IMR-90 (cell line): ENCODE data around the gene FOXN3. TPM values are rescaled to one million over a fixed set of nuclear protein-coding genes. Genes with fewer than 3 reads are reported as not detected.

Experiments
- ATAC-seq: fragments of 200-7000 bp; cut with Tn5 transposase; 2 replicates; pipeline ENCODE4 v1.9.1; 2020; ENCODE audit warnings: low read depth, mild to moderate bottlenecking, moderate library complexity
- BruUV-seq: library from RNA; stranded (reverse); fragments of 400-500 nt; replicated peaks from 2 replicates; lab custom pipeline; 2021; lab: Mats Ljungman, UMichigan
- CTCF ChIA-PET: fragments of 300-600 bp; formaldehyde crosslinking; extraction: SDS; loops from one replicate; lab custom pipeline; 2021; ENCODE audit warnings: antibody characterized with exemption; lab: Yijun Ruan, JAX
- POLR2A ChIA-PET: fragments of 300-600 bp; sonication (Branson Sonifier 250); formaldehyde crosslinking; loops from one replicate; lab custom pipeline; 2022; ENCODE audit warnings: antibody characterized with exemption; ENCODE audit not compliant: unreplicated experiment; lab: Charles Lee
- DNase-seq: peaks from one replicate; pipeline ENCODE4 v3.0.0; 2013
- H2AFZ ChIP-seq: replicated peaks from 2 replicates; pipeline ENCODE3; 2013; ENCODE audit warnings: low read length, mild to moderate bottlenecking; ENCODE audit not compliant: poor library complexity
- H2AK5ac ChIP-seq: 2 replicates; pipeline ENCODE4 v1.6.1; 2013; ENCODE audit warnings: low read depth, low read length, inconsistent platforms
- H2AK9ac ChIP-seq: replicated peaks from 2 replicates; pipeline ENCODE3; 2013; ENCODE audit warnings: mild to moderate bottlenecking, low read depth, low read length, moderate library complexity; ENCODE audit not compliant: poor library complexity
- H2BK120ac ChIP-seq: 2 replicates; pipeline ENCODE4 v1.6.1; 2013; ENCODE audit warnings: low read depth, low read length, inconsistent platforms
- H2BK15ac ChIP-seq: 3 replicates; pipeline ENCODE4 v1.6.1; 2013; ENCODE audit warnings: low read depth, low read length, inconsistent platforms
- H2BK20ac ChIP-seq: 2 replicates; pipeline ENCODE4 v1.6.1; 2013; ENCODE audit warnings: low read depth, mild to moderate bottlenecking, inconsistent platforms, low read length, moderate library complexity
- H2BK5ac ChIP-seq: 2 replicates; pipeline ENCODE4 v1.6.1; 2013; ENCODE audit warnings: mild to moderate bottlenecking, low read depth, low read length, inconsistent platforms; ENCODE audit not compliant: poor library complexity, severe bottlenecking
- H3K14ac ChIP-seq: replicated peaks from 2 replicates; pipeline ENCODE4 v1.6.1; 2013; ENCODE audit warnings: low read depth, low read length, inconsistent platforms
- H3K18ac ChIP-seq: 2 replicates; pipeline ENCODE4 v1.6.1; 2013; ENCODE audit warnings: low read depth, low read length, control low read depth
- H3K23ac ChIP-seq: 2 replicates; pipeline ENCODE4 v1.6.1; 2013; ENCODE audit warnings: low read depth, low read length, inconsistent platforms
- H3K27ac ChIP-seq: 2 replicates; pipeline ENCODE4 v1.5.1; 2013; ENCODE audit warnings: mild to moderate bottlenecking, control low read depth, low read length; ENCODE audit not compliant: insufficient read depth
- H3K27me3 ChIP-seq: 2 replicates; pipeline ENCODE4 v1.6.1; 2013; ENCODE audit warnings: low read length; ENCODE audit not compliant: control insufficient read depth, insufficient read depth
- H3K36me3 ChIP-seq: 2 replicates; pipeline ENCODE4 v1.6.1; 2013; ENCODE audit warnings: low read length, mixed read lengths; ENCODE audit not compliant: control insufficient read depth, insufficient read depth
- H3K4ac ChIP-seq: 2 replicates; pipeline ENCODE4 v1.6.1; 2013; ENCODE audit warnings: low read depth, low read length, inconsistent platforms
- H3K4me1 ChIP-seq: 2 replicates; pipeline ENCODE4 v1.6.1; 2013; ENCODE audit warnings: low read length, mixed read lengths; ENCODE audit not compliant: control insufficient read depth, insufficient read depth
- H3K4me2 ChIP-seq: 2 replicates; pipeline ENCODE4 v1.6.1; 2013; ENCODE audit warnings: low read depth, mild to moderate bottlenecking, control low read depth, low read length, moderate library complexity
- H3K4me3 ChIP-seq: 2 replicates; pipeline ENCODE4 v1.5.1; 2013; ENCODE audit warnings: low read depth, mild to moderate bottlenecking, control low read depth, low read length, moderate library complexity; ENCODE audit not compliant: insufficient read depth
- H3K56ac ChIP-seq: 2 replicates; pipeline ENCODE4 v1.6.1; 2013; ENCODE audit warnings: low read length, inconsistent platforms; ENCODE audit not compliant: insufficient read depth; ENCODE audit errors: extremely low read depth
- H3K79me1 ChIP-seq, 2 experiments: 2 replicates each; pipeline ENCODE4 v1.6.1; 2013; ENCODE audit warnings: low read length in 2 of 2, inconsistent platforms in 1 of 2, low read depth in 1 of 2
- H3K9ac ChIP-seq: 2 replicates; pipeline ENCODE4 v1.6.1; 2013; ENCODE audit warnings: low read depth, low read length, control low read depth
- H3K9me1 ChIP-seq: 2 replicates; pipeline ENCODE4 v1.6.1; 2013; ENCODE audit warnings: low read length, inconsistent platforms; ENCODE audit not compliant: insufficient read depth
- H3K9me3 ChIP-seq: 2 replicates; pipeline ENCODE4 v1.6.1; 2013; ENCODE audit warnings: low read length; ENCODE audit not compliant: control insufficient read depth, insufficient read depth
- H4K20me1 ChIP-seq: 2 replicates; pipeline ENCODE4 v1.6.1; 2013; ENCODE audit warnings: low read length, inconsistent platforms; ENCODE audit not compliant: insufficient read depth
- H4K5ac ChIP-seq: 2 replicates; pipeline ENCODE4 v1.6.1; 2013; ENCODE audit warnings: mild to moderate bottlenecking, low read depth, low read length, control low read depth
- H4K8ac ChIP-seq, 2 experiments: 2 replicates each; pipeline ENCODE4 v1.6.1; 2013; ENCODE audit warnings: low read depth in 2 of 2, low read length in 2 of 2, control low read depth in 1 of 2, inconsistent platforms in 1 of 2
- H4K91ac ChIP-seq: 2 replicates; pipeline ENCODE4 v1.6.1; 2013; ENCODE audit warnings: low read depth, low read length, inconsistent platforms; ENCODE audit not compliant: insufficient read depth
- CEBPB ChIP-seq: IDR thresholded peaks from 2 replicates; pipeline ENCODE4 v1.6.1; 2012; ENCODE audit warnings: low read depth, low read length, improper control_type of control experiment
- CHD1 ChIP-seq: IDR thresholded peaks from 2 replicates; pipeline ENCODE4 v1.6.1; 2012; ENCODE audit warnings: low read depth, low read length, improper control_type of control experiment
- MAZ ChIP-seq: IDR thresholded peaks from 2 replicates; pipeline ENCODE4 v1.6.1; 2012; ENCODE audit warnings: low read depth, mild to moderate bottlenecking, low read length, improper control_type of control experiment, moderate library complexity, borderline replicate concordance
- POLR2A ChIP-seq: IDR thresholded peaks from 2 replicates; pipeline ENCODE4 v1.6.1; 2012; ENCODE audit warnings: mild to moderate bottlenecking, low read depth, low read length
- RAD21 ChIP-seq: IDR thresholded peaks from 2 replicates; pipeline ENCODE4 v1.6.1; 2012; ENCODE audit warnings: low read length, improper control_type of control experiment
- RFX5 ChIP-seq: IDR thresholded peaks from 2 replicates; pipeline ENCODE4 v1.8.0; 2012; ENCODE audit warnings: low read depth, mild to moderate bottlenecking, low read length, moderate library complexity
- SMC3 ChIP-seq: fragments of 150-350 bp; IDR thresholded peaks from 2 replicates; pipeline ENCODE4 v1.6.1; 2016; ENCODE audit warnings: low read depth, mild to moderate bottlenecking, antibody characterized with exemption, low read length, moderate library complexity
- WGBS, 2 experiments: methylation state at CpG; one replicate each; pipeline versions ENCODE4 v1.1.5 to v1.1.7; 2013; ENCODE audit warnings: missing lambda C conversion rate in 2 of 2; ENCODE audit not compliant: insufficient read length in 1 of 2; ENCODE audit errors: extremely low coverage in 2 of 2; 5-methylcytosine and 5-hydroxymethylcytosine counted together
- dilution Hi-C: fragments of 300-500 bp; cut with HindIII; formaldehyde crosslinking; loops from one replicate; pipeline ENCODE4 v1.14.3; 2018; ENCODE audit warnings: low sequenced_read_pairs; ENCODE audit not compliant: unreplicated experiment
- in situ Hi-C: fragments of 300-500 bp; cut with MboI; formaldehyde crosslinking; loops from 3 replicates; pipeline ENCODE4 v1.14.3; 2019; ENCODE audit warnings: low sequenced_read_pairs, inconsistent platforms, mixed read lengths
- intact Hi-C: fragments of 100-400 bp; cut with micrococcal nuclease; formaldehyde crosslinking; loops from 2 replicates; pipeline ENCODE4 v1.10.0; 2022
- polyA plus RNA-seq, 3 experiments: library from polyadenylated mRNA; depleted of rRNA; stranded (reverse); fragments of >200 nt; gene quantifications; 2 replicates each; pipeline ENCODE4 v1.2.3, GENCODE V29; 2012; ENCODE audit warnings: low replicate concordance in 1 of 3
- total RNA-seq: library from RNA; depleted of rRNA; stranded (reverse); fragments of >200 nt; gene quantifications from 2 replicates; pipeline ENCODE4 v1.2.3, GENCODE V29; 2012

Gene FOXN3
- total and polyA plus RNA-seq, 2 of the 4 experiments (the other 2 are of a cell fraction), result 22.6 to 33.7 TPM

DNA sequence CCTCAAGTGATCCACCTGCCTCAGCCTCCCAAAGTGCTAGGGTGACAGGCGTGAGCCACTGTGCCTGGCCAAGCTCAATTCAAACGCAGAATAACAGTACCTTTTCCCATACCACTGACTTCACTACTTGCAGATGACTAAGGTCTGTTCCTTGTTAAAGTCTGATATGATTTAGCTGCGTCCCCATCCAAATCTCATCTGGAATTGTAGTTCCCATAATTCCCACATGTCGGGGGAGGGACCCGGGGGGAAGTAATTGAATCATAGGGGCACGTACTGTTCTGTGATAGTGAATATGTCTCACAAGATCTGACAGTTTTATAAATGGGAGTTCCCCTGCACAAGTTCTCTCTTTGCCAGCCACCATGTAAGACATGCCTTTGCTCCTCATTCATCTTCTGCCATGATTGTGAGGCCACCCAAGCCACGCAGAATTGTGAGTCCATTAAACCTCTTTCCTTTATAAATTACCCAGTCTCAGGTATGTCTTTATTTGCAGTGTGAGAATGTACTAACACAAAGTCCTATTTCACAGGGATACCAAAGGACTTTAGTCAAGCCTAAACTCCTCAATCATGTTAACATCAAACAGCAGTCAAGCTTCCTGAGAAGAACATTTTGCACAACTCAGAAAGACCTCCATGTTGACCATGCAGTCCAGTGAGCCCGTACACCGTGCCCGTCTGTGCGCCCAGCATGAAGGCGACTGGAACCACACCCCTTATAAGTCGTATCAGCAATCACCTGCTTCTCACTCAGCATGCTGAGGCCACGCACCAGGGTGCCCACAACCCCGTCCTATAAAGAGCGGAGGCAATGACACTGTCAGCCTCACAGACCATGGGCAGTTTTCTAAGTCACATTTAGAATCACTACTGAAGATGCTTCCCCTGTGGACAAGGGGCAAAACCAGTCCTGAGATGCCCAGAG is 36.9 kb downstream of the FOXN3 start:
- Histone ChIP-seq H4K91ac (no peak overlapping the region), H3K79me1 (peaks cover 40 to 80% of the 10 kb centered on the region in 2 experiments), H3K56ac (no peak overlapping the region), H3K4me3 (no peak overlapping the region), H3K27me3 (no peaks in the 10 kb centered on the region), H2AK5ac (no peak overlapping the region), H3K4me2 (no peak overlapping the region), H3K14ac (no peak overlapping the region), H3K9me1 (peaks cover 16% of the 10 kb centered on the region), H4K8ac (no peak overlapping the region), H3K23ac (no peak overlapping the region), H2BK120ac (no peak overlapping the region), H2AK9ac (no peak overlapping the region), H2BK15ac (no peak overlapping the region), H2AFZ (no peak overlapping the region), H3K27ac (no peak overlapping the region), H3K9me3 (peaks cover 4% of the 10 kb centered on the region; the same call in 1 of the 2 replicates), H3K36me3 (peaks cover 3% of the 10 kb centered on the region; the same call in 1 of the 2 replicates), H3K4ac (no peak overlapping the region), H3K4me1 (peaks cover 2% of the 10 kb centered on the region), H3K18ac (no peak overlapping the region), H2BK5ac (no peak overlapping the region), H2BK20ac (no peak overlapping the region), H3K9ac (no peak overlapping the region), H4K5ac (no peak overlapping the region), H4K20me1 (peaks cover 50% of the 10 kb centered on the region)
- ATAC-seq (no peak), DNase-seq (no peak)
- BruUV-seq, result no TSS peak
- TF ChIP-seq POLR2A (no peak), MAZ (no peak), CEBPB (no peak), SMC3 (no peak), RFX5 (no peak), RAD21 (no peak), CHD1 (no peak)
- dilution Hi-C loops, result no loop called here
- intact Hi-C loops, result no loop called here
- CTCF ChIA-PET, result no interaction called here
- in situ Hi-C loops, result no loop called here
- POLR2A ChIA-PET, result interaction anchor here (0.6 kb wide), 1 partner anchor 1059 kb away, joined by 7 read pairs; no protein-coding TSS in a partner anchor
- 90% methylated on average over 4 of the region's 16 CpGs; no CpG with 5 or more reads in 1 of the 2 experiments for WGBS, 2 experiments
